Suprapubic skin (tissue), 4 donors: ENCODE data around the gene PPM1M. TPM values are rescaled to one million over a fixed set of nuclear protein-coding genes. Genes with fewer than 3 reads are reported as not detected.

Experiments
- DNase-seq, 2 donors: peaks; one replicate each; pipeline ENCODE4 v3.0.0-alpha.2; 2019; ENCODE audit warnings: low spot score in 2 of 2
- H3K27ac ChIP-seq: fragments of 200-600 bp; sonication (generic); one replicate; pipeline ENCODE4 v1.5.1; 2019
- H3K27me3 ChIP-seq: fragments of 200-600 bp; sonication (generic); one replicate; pipeline ENCODE4 v1.5.1; 2019
- H3K36me3 ChIP-seq: fragments of 200-600 bp; sonication (generic); one replicate; pipeline ENCODE4 v1.5.1; 2019
- H3K4me1 ChIP-seq: fragments of 200-600 bp; sonication (generic); one replicate; pipeline ENCODE4 v1.5.1; 2019
- H3K4me3 ChIP-seq: fragments of 200-600 bp; sonication (generic); one replicate; pipeline ENCODE4 v1.5.1; 2019; ENCODE audit warnings: mild to moderate bottlenecking
- H3K9me3 ChIP-seq: fragments of 200-600 bp; sonication (generic); one replicate; pipeline ENCODE4 v1.5.1; 2019
- EP300 ChIP-seq: sonication (generic); formaldehyde crosslinking; IDR thresholded peaks from one replicate; pipeline ENCODE4 v1.6.1; 2017; ENCODE audit warnings: antibody characterized with exemption
- POLR2A ChIP-seq, 2 donors: fragments of 450-650 bp; IDR thresholded peaks; one replicate each; pipeline ENCODE4 v1.6.1; 2017; ENCODE audit warnings: antibody characterized with exemption in 2 of 2, mild to moderate bottlenecking in 2 of 2, moderate library complexity in 2 of 2
- POLR2AphosphoS5 ChIP-seq, 3 donors: sonication (generic); formaldehyde crosslinking; IDR thresholded peaks; one replicate each; pipeline ENCODE4 v1.6.1; 2017; ENCODE audit warnings: antibody characterized with exemption in 3 of 3
- WGBS: methylation state at CpG from one replicate; pipeline ENCODE4 v1.1.5; 2018; 5-methylcytosine and 5-hydroxymethylcytosine counted together
- total RNA-seq, 4 donors: library from RNA; depleted of rRNA; stranded (reverse); fragments of >200 nt; gene quantifications; one replicate each; pipeline ENCODE4 v1.1.0, GENCODE V29; 2016
- TF ChIP-seq, protein P1 (sequence below), 2 donors: fragments of 200-600 bp in 1 of 2; fragments of 450-650 bp in 1 of 2; sonication (generic) in 1 of 2; IDR thresholded peaks; one replicate each; pipeline ENCODE4 v1.5.1; 2016 to 2019; ENCODE audit warnings: antibody characterized with exemption in 2 of 2, mild to moderate bottlenecking in 1 of 2, moderate library complexity in 1 of 2

PPM1M gene
- total RNA-seq, 4 donors from 2014 or later: 10.0 to 17.5 (median 11.3) TPM

- TF ChIP-seq EP300 (no peak), POLR2AphosphoS5 (IDR thresholded peaks at IDR 0.05) (no peak), POLR2A (IDR thresholded peaks at IDR 0.05) (no peak)
- TF ChIP-seq, protein P1, sequence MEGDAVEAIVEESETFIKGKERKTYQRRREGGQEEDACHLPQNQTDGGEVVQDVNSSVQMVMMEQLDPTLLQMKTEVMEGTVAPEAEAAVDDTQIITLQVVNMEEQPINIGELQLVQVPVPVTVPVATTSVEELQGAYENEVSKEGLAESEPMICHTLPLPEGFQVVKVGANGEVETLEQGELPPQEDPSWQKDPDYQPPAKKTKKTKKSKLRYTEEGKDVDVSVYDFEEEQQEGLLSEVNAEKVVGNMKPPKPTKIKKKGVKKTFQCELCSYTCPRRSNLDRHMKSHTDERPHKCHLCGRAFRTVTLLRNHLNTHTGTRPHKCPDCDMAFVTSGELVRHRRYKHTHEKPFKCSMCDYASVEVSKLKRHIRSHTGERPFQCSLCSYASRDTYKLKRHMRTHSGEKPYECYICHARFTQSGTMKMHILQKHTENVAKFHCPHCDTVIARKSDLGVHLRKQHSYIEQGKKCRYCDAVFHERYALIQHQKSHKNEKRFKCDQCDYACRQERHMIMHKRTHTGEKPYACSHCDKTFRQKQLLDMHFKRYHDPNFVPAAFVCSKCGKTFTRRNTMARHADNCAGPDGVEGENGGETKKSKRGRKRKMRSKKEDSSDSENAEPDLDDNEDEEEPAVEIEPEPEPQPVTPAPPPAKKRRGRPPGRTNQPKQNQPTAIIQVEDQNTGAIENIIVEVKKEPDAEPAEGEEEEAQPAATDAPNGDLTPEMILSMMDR (IDR thresholded peaks at IDR 0.05): peak; percentile 86 to 94
- no peaks in the 10 kb centered on the region for H3K9me3 ChIP-seq
- no peaks in the 10 kb centered on the region for H3K27me3 ChIP-seq
- H3K36me3 ChIP-seq: peaks cover 2% of the 10 kb centered on the region
- peak; percentile 91 to 93 for DNase-seq
- H3K4me1 ChIP-seq: peaks cover 51% of the 10 kb centered on the region
- H3K4me3 ChIP-seq: no peak overlapping the region
- WGBS: 30% methylated on average over 9 of the region's 9 CpGs
- H3K27ac ChIP-seq: no peak overlapping the region
Observed at GRCh38 chr3:52220380-52221026, 25.1 kb upstream of the PPM1M start.

DNA sequence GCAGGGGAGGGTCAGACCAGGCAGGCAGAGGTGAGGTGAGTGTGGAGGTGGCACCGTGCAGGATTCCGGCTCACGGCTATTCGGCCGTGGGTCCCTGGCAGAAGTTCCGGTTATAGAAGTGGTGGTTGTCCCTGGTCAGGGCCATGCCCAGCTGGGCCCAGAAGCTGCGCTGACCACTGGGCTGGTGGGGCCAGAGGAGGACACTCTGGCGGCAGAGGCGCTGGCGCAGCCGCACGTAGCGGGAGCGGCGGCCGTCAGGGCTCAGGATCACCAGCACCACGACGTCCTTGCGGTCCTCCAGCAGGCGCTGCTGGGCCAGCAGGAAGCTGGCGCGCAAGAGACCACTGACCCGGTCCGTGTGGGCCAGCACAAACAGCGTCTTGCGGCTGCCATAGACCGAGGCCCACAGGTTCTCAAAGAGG is 24.4 kb upstream of the PPM1M start:
- no peak overlapping the region for H3K4me3 ChIP-seq
- H3K27me3 ChIP-seq: no peaks in the 10 kb centered on the region
- no peak overlapping the region for H3K27ac ChIP-seq
- H3K36me3 ChIP-seq: no peaks in the 10 kb centered on the region
- DNase-seq: peak in 1 of 2 donors; percentile 58
- peaks cover 46% of the 10 kb centered on the region for H3K4me1 ChIP-seq
- 93% methylated on average over 9 of the region's 27 CpGs for WGBS
- H3K9me3 ChIP-seq: no peaks in the 10 kb centered on the region
- TF ChIP-seq, protein P1 (IDR thresholded peaks at IDR 0.05): no peak
- no peak for TF ChIP-seq POLR2AphosphoS5 (IDR thresholded peaks at IDR 0.05)
- TF ChIP-seq EP300: no peak
- no peak for TF ChIP-seq POLR2A (IDR thresholded peaks at IDR 0.05)

- Histone ChIP-seq H3K27ac (no peak overlapping the region), H3K36me3 (no peaks in the 10 kb centered on the region), H3K4me1 (peaks cover 40% of the 10 kb centered on the region), H3K4me3 (no peak overlapping the region), H3K9me3 (no peaks in the 10 kb centered on the region), H3K27me3 (no peaks in the 10 kb centered on the region)
- peak in 1 of 2 donors; percentile 64 for DNase-seq
- 80% methylated on average over 19 of the region's 34 CpGs for WGBS
- no peak for TF ChIP-seq EP300
- TF ChIP-seq, protein P1 (IDR thresholded peaks at IDR 0.05): no peak
Observed at GRCh38 chr3:52221563-52222318, 23.8 kb upstream of the PPM1M start.

DNA sequence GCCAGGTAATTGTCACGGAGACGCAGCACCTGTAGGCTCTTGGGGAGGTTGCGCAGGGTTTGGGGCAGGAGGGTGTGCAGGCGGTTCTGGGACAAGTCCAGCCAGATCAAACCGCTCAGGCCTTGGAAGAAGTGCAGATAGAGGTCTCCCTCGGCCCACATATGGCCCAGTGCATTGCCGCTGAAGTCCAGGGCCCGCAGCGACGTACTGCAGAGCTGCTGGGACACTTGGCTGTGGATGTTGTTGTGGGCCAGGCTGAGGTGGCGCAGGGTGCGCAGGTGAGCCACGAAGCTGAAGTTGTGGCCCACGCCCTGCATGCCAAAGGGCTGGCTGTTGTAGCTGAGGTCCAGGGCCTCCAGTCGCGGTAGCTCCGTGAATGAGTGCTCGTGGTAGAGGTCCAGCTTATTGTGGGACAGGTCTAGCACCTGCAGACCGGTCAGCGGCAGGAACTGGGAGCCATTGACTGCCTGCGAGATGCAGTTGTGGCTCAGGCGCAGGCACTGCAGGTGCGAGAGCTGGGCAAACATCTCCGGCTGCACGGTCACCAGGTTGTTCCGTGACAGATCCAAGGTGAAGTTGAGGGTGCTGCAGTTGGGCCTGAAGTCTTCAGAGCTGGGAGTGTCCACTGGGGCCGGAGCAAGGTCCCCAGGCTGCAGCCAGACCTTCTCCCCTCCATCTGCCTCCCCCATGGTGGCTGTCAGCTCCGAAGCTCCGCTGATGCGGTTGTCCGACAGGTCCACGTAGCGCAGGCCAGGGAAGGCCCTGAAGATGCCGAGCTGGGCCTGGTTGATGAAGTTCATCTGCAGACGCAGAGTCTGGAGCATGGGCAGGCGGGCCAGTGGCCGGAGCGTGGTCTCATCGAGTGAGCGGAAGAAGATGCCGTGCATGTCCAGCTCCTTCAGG is 23.0 kb upstream of the PPM1M start:
- Histone ChIP-seq H3K4me3 (no peak overlapping the region), H3K27ac (no peak overlapping the region), H3K27me3 (no peaks in the 10 kb centered on the region), H3K36me3 (no peaks in the 10 kb centered on the region), H3K4me1 (peaks cover 31% of the 10 kb centered on the region), H3K9me3 (no peaks in the 10 kb centered on the region)
- DNase-seq: peak in 1 of 2 donors; percentile 59
- 93% methylated on average over 20 of the region's 41 CpGs for WGBS
- TF ChIP-seq POLR2AphosphoS5 (IDR thresholded peaks at IDR 0.05): no peak
- no peak for TF ChIP-seq EP300
- no peak for TF ChIP-seq POLR2A (IDR thresholded peaks at IDR 0.05)
- TF ChIP-seq, protein P1 (IDR thresholded peaks at IDR 0.05): no peak
